ENCODE measurements around the gene IFIT1. TPM values are rescaled to one million over a fixed set of nuclear protein-coding genes. Genes with fewer than 3 reads are reported as not detected.
A peak's percentile ranks its signal among the peaks of the same experiment; 100 is the strongest.

Gene IFIT1, protein sequence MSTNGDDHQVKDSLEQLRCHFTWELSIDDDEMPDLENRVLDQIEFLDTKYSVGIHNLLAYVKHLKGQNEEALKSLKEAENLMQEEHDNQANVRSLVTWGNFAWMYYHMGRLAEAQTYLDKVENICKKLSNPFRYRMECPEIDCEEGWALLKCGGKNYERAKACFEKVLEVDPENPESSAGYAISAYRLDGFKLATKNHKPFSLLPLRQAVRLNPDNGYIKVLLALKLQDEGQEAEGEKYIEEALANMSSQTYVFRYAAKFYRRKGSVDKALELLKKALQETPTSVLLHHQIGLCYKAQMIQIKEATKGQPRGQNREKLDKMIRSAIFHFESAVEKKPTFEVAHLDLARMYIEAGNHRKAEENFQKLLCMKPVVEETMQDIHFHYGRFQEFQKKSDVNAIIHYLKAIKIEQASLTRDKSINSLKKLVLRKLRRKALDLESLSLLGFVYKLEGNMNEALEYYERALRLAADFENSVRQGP
- total RNA-seq (10 to 100 TPM in 1 of 5 donors, 1 to 10 TPM in 3, under 1 TPM in 1; 0.29 to 12.1 (median 2.3) TPM), polyA plus RNA-seq (1 to 10 TPM; 3.5 to 6.4 (median 5.0) TPM)
- long read RNA-seq, donor 1, partial matches to known transcripts = 0 of 4 reads
- long read RNA-seq, donor 1, other reads (novel, unspliced or antisense) = 0 of 4 reads
- long read RNA-seq, donor 2, partial matches to known transcripts = 0 of 3 reads
- long read RNA-seq, donor 2, other reads (novel, unspliced or antisense) = 0 of 3 reads
- long read RNA-seq, donor 3, partial matches to known transcripts = 0 of 3 reads
- long read RNA-seq, donor 3, other reads (novel, unspliced or antisense) = 0 of 3 reads
- long read RNA-seq, donor 4, partial matches to known transcripts = 0 of 1 reads
- long read RNA-seq, donor 4, other reads (novel, unspliced or antisense) = 0 of 1 reads
- long read RNA-seq, donor 5, partial matches to known transcripts = 0 of 2 reads
- long read RNA-seq, donor 5, other reads (novel, unspliced or antisense) = 0 of 2 reads
- long read RNA-seq, donor 6, transcript IFIT1-201 (2 exons, 1,880 nt) = major isoform, 8 of 8 reads
- long read RNA-seq, donor 6, partial matches to known transcripts = 0 of 8 reads
- long read RNA-seq, donor 6, other reads (novel, unspliced or antisense) = 0 of 8 reads
- long read RNA-seq, donor 7, transcript IFIT1-201 (2 exons, 1,880 nt) = major isoform, 6 of 6 reads
- long read RNA-seq, donor 7, partial matches to known transcripts = 0 of 6 reads
- long read RNA-seq, donor 7, other reads (novel, unspliced or antisense) = 0 of 6 reads
- long read RNA-seq, donor 8 = 0 reads
- long read RNA-seq, donor 9, partial matches to known transcripts = 0 of 1 reads
- long read RNA-seq, donor 9, other reads (novel, unspliced or antisense) = 0 of 1 reads
- long read RNA-seq, donor 10, partial matches to known transcripts = 0 of 4 reads
- long read RNA-seq, donor 10, other reads (novel, unspliced or antisense) = 0 of 4 reads

DNA sequence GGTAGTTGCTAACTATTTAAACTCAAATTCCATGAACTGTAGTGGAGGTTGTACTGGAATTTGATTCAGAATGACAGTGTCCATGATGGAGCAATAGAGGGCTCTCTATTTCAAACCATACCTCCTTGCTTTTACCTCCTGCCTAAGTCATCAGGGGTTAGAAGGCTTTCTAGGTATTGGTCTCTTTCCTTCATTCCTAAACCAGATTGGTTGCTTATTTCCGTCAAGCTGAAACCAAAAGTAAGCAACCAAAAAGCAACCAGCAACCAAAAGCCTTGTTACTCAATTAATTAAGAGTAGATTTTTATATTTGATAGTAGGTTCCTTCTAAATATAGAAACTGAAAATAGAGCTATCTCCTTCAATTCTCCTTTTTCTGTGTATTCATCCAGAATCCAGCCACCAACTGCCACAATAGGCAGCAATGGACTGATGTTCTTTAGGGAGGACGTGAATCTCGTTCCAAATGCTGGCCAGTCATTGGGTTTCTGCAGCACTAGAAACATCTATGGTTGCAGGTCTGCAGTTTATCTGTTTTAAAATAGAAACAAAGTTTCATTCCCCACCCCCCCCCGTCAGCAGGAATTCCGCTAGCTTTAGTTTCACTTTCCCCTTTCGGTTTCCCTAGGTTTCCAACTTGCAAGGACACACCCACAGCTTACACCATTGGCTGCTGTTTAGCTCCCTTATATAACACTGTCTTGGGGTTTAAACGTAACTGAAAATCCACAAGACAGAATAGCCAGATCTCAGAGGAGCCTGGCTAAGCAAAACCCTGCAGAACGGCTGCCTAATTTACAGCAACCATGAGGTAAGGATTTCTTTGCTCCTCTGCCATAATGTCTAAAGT lies at the start of gene IFIT1:
TSS of gene IFIT1 (plus strand) at position 717 of the 850 bp plus-strand sequence. CDS start at position 807, 90 bp downstream.
- 1 to 3% (median 2%) methylated on average over 8 of the region's 8 CpGs for WGBS, 5 donors
- Histone ChIP-seq H3K9me3 (no peaks in the 10 kb centered on the region), H3K4me1 (peaks cover 15 to 49% (median 25%) of the 10 kb centered on the region in 4 donors), H3K27ac (peak within 1 kb of the TSS; percentile 78 to 92 (median 89)), H3K27me3 (no peaks in the 10 kb centered on the region), H3K36me3 (no peaks in the 10 kb centered on the region), H3K4me3 (peak within 1 kb of the TSS; percentile 48 to 62 (median 60))
- peak; percentile 44 to 95 for DNase-seq
- TF ChIP-seq POLR2A (IDR thresholded peaks at IDR 0.05) (no peak), POLR2AphosphoS5 (IDR thresholded peaks at IDR 0.05) (peak; percentile 48 to 65 (median 55))
- intact Hi-C loops (cut with DNase I; ENCODE audit: low total_unique reads) = loop anchor here (10.0 kb wide), 1 partner anchor 137 kb away; the partner anchor contains the start of gene LIPA

DNA sequence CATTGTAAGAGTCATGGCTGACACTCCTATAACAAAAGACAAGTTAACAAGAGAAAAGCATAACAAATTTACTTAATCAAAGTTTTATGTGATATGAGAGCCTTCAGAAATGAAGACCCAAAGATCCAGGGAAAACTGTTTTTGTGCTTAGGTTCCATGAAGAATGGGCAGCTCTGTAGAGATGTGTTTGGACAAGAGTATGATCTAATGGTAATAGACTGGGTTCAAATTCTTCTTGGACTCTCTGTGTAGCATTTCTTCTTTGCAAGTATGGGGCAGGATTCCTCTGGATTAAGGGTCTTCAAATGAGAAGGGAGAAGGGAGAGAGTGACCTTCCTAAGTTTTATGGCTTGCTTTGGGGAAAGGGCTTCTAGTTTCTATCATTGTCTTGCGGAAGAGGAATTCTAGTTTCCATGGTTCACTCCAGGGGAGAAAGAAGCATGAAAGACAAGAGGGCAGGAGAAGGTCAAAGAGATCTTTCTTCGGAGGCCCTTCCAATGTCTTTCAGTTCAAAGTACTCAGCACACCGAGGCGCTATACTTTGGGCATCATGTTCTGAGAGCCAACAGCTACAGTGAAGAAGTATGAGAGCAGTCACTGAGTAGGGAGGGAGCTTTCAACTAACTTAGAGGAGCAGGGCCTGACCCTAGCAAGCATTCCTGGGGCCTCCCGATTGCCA lies 49.2 kb upstream of the IFIT1 start:
- intact Hi-C loops (cut with DNase I; ENCODE audit: low total_unique reads) = no loop called here
- Histone ChIP-seq H3K36me3 (peaks cover 11 to 28% (median 22%) of the 10 kb centered on the region in 4 donors), H3K27me3 (no peaks in the 10 kb centered on the region), H3K9me3 (no peaks in the 10 kb centered on the region), H3K4me1 (peaks cover 0 to 8% (median 4%) of the 10 kb centered on the region in 4 donors), H3K4me3 (no peak overlapping the region), H3K27ac (no peak overlapping the region)
- 88 to 96% (median 91%) methylated on average over 5 of the region's 5 CpGs for WGBS, 5 donors
- TF ChIP-seq POLR2AphosphoS5 (IDR thresholded peaks at IDR 0.05) = no peak
- TF ChIP-seq, protein P1, sequence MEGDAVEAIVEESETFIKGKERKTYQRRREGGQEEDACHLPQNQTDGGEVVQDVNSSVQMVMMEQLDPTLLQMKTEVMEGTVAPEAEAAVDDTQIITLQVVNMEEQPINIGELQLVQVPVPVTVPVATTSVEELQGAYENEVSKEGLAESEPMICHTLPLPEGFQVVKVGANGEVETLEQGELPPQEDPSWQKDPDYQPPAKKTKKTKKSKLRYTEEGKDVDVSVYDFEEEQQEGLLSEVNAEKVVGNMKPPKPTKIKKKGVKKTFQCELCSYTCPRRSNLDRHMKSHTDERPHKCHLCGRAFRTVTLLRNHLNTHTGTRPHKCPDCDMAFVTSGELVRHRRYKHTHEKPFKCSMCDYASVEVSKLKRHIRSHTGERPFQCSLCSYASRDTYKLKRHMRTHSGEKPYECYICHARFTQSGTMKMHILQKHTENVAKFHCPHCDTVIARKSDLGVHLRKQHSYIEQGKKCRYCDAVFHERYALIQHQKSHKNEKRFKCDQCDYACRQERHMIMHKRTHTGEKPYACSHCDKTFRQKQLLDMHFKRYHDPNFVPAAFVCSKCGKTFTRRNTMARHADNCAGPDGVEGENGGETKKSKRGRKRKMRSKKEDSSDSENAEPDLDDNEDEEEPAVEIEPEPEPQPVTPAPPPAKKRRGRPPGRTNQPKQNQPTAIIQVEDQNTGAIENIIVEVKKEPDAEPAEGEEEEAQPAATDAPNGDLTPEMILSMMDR (IDR thresholded peaks at IDR 0.05) = no peak
- no peak for TF ChIP-seq POLR2A (IDR thresholded peaks at IDR 0.05)
- DNase-seq = no peak

DNA sequence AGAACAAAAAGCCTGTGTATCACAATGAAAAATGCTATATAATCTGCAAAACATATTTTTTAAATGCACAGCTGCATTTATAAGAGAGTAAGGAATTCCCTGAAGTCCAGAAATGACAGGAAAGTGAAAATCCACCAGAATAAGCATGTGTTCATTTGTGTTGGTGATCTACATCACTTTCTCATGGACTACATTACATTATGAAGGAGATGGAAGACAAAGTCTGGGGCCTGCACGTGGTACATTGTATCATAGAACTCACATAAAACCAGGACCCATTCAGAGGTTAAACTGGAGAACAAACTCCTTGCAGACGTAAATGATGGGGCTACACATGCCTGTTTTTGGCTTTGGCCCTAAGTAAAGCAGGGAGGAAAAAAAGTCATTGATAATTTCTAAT lies 48.3 kb upstream of the IFIT1 start:
- no peak overlapping the region for H3K4me3 ChIP-seq
- no peaks in the 10 kb centered on the region for H3K27me3 ChIP-seq
- WGBS, 5 donors = 34 to 63% (median 47%) methylated on average over 2 of the region's 2 CpGs
- no peak for TF ChIP-seq EP300 (IDR thresholded peaks at IDR 0.05)
- TF ChIP-seq, protein P1 (IDR thresholded peaks at IDR 0.05) = no peak
- TF ChIP-seq POLR2A (IDR thresholded peaks at IDR 0.05) = no peak
- TF ChIP-seq POLR2AphosphoS5 (IDR thresholded peaks at IDR 0.05) = no peak
- H3K9me3 ChIP-seq = no peaks in the 10 kb centered on the region
- no peak for DNase-seq
- H3K36me3 ChIP-seq = peaks cover 3 to 18% (median 13%) of the 10 kb centered on the region in 4 donors
- no peak overlapping the region for H3K27ac ChIP-seq
- H3K4me1 ChIP-seq = peaks cover 0 to 8% (median 4%) of the 10 kb centered on the region in 4 donors
- intact Hi-C loops (cut with DNase I; ENCODE audit: low total_unique reads) = no loop called here

All from stomach (tissue), 19 donors.